ENCODE results near the gene TRDN.

- TF ChIP-seq ZNF274 (IDR thresholded peaks at IDR 0.05; ENCODE audit: low read depth, low read length) = no peak
- TF ChIP-seq SUZ12 (IDR thresholded peaks at IDR 0.05; ENCODE audit: extremely low read depth, insufficient read depth, insufficient read length) = no peak
- TF ChIP-seq YY1 (IDR thresholded peaks at IDR 0.05; ENCODE audit: insufficient read depth, insufficient read length) = no peak
Observed at GRCh38 chr6:123214433-123214832, 422.3 kb downstream of the TRDN start.

Measured in NT2/D1 (cell line).